ENCODE results near the gene SNAP91.

- TF ChIP-seq, protein P1, sequence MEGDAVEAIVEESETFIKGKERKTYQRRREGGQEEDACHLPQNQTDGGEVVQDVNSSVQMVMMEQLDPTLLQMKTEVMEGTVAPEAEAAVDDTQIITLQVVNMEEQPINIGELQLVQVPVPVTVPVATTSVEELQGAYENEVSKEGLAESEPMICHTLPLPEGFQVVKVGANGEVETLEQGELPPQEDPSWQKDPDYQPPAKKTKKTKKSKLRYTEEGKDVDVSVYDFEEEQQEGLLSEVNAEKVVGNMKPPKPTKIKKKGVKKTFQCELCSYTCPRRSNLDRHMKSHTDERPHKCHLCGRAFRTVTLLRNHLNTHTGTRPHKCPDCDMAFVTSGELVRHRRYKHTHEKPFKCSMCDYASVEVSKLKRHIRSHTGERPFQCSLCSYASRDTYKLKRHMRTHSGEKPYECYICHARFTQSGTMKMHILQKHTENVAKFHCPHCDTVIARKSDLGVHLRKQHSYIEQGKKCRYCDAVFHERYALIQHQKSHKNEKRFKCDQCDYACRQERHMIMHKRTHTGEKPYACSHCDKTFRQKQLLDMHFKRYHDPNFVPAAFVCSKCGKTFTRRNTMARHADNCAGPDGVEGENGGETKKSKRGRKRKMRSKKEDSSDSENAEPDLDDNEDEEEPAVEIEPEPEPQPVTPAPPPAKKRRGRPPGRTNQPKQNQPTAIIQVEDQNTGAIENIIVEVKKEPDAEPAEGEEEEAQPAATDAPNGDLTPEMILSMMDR (conservative IDR thresholded peaks at IDR 0.05) = peak; percentile 35
- TF ChIP-seq ZFX (IDR thresholded peaks at IDR 0.05) = no peak
These were observed 190.0 kb downstream of the SNAP91 start for GRCh38 chr6:83518816-83519480.

Data from C4-2B (cell line).